ENCODE data around the gene TRIAP1. TPM values are rescaled to one million over a fixed set of nuclear protein-coding genes. Genes with fewer than 3 reads are reported as not detected.

Gene TRIAP1
- total RNA-seq, 1 experiment from 2014 or later: 34.5 TPM

- ChIA-PET POLR2A (no interaction called here), CTCF (interaction anchor here (1.2 kb wide), 1 partner anchor 61 kb away, joined by 7 read pairs; no protein-coding TSS in a partner anchor)
- Mint-ChIP-seq H3K4me1 (ENCODE audit: low read depth, unreplicated experiment) (no peaks in the 10 kb centered on the region), H3K27ac (ENCODE audit: unreplicated experiment) (no peak overlapping the region), H3K27me3 (ENCODE audit: insufficient read depth, unreplicated experiment) (no peaks in the 10 kb centered on the region), H3K4me3 (ENCODE audit: unreplicated experiment) (no peak overlapping the region), H3K9me3 (ENCODE audit: unreplicated experiment) (no peaks in the 10 kb centered on the region), H3K36me3 (ENCODE audit: insufficient read depth, unreplicated experiment) (peaks cover 9% of the 10 kb centered on the region)
- Histone ChIP-seq H3K36me3 (ENCODE audit: control insufficient read depth, insufficient read depth, low read length) (no peaks in the 10 kb centered on the region), H3K27me3 (replicated peaks; ENCODE audit: control insufficient read depth, insufficient read depth, low read length) (no peaks in the 10 kb centered on the region), H3K9me3 (no peaks in the 10 kb centered on the region), H3K4me3 (ENCODE audit: low read depth, low read length) (no peak overlapping the region), H3K4me1 (no peaks in the 10 kb centered on the region)
- intact Hi-C loops (cut with micrococcal nuclease; ENCODE audit: unreplicated experiment): no loop called here
- no TSS peak for BruUV-seq (replicated peaks)
- no peak for DNase-seq
- TF ChIP-seq, protein P1, sequence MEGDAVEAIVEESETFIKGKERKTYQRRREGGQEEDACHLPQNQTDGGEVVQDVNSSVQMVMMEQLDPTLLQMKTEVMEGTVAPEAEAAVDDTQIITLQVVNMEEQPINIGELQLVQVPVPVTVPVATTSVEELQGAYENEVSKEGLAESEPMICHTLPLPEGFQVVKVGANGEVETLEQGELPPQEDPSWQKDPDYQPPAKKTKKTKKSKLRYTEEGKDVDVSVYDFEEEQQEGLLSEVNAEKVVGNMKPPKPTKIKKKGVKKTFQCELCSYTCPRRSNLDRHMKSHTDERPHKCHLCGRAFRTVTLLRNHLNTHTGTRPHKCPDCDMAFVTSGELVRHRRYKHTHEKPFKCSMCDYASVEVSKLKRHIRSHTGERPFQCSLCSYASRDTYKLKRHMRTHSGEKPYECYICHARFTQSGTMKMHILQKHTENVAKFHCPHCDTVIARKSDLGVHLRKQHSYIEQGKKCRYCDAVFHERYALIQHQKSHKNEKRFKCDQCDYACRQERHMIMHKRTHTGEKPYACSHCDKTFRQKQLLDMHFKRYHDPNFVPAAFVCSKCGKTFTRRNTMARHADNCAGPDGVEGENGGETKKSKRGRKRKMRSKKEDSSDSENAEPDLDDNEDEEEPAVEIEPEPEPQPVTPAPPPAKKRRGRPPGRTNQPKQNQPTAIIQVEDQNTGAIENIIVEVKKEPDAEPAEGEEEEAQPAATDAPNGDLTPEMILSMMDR (IDR thresholded peaks at IDR 0.05; ENCODE audit: insufficient read depth in 1 of 2, low read depth in 1 of 2, low read length in 1 of 2, severe bottlenecking in 1 of 2, unreplicated experiment in 1 of 2): no peak
Measured at GRCh38 chr12:120428597-120429229, 17.5 kb downstream of the TRIAP1 start.

GRCh38 chr12:120425797-120426196, 20.4 kb downstream of the TRIAP1 start:
- no peak for DNase-seq
- CTCF ChIA-PET: no interaction called here
- no peaks in the 10 kb centered on the region for H3K36me3 ChIP-seq (ENCODE audit: control insufficient read depth, insufficient read depth, low read length)
- H3K4me3 Mint-ChIP-seq (ENCODE audit: unreplicated experiment): no peak overlapping the region
- H3K4me1 ChIP-seq: no peaks in the 10 kb centered on the region
- H3K4me3 ChIP-seq (ENCODE audit: low read depth, low read length): no peak overlapping the region
- H3K9me3 ChIP-seq: no peaks in the 10 kb centered on the region
- H3K27me3 ChIP-seq (replicated peaks; ENCODE audit: control insufficient read depth, insufficient read depth, low read length): no peaks in the 10 kb centered on the region
- H3K4me1 Mint-ChIP-seq (ENCODE audit: low read depth, unreplicated experiment): peaks cover 7% of the 10 kb centered on the region
- TF ChIP-seq, protein P1 (IDR thresholded peaks at IDR 0.05; ENCODE audit: insufficient read depth in 1 of 2, low read depth in 1 of 2, low read length in 1 of 2, severe bottlenecking in 1 of 2, unreplicated experiment in 1 of 2): no peak
- no peaks in the 10 kb centered on the region for H3K9me3 Mint-ChIP-seq (ENCODE audit: unreplicated experiment)
- no peaks in the 10 kb centered on the region for H3K27me3 Mint-ChIP-seq (ENCODE audit: insufficient read depth, unreplicated experiment)
- no peak overlapping the region for H3K27ac Mint-ChIP-seq (ENCODE audit: unreplicated experiment)
- peaks cover 15% of the 10 kb centered on the region for H3K36me3 Mint-ChIP-seq (ENCODE audit: insufficient read depth, unreplicated experiment)
- BruUV-seq (replicated peaks): no TSS peak
- intact Hi-C loops (cut with micrococcal nuclease; ENCODE audit: unreplicated experiment): no loop called here
- POLR2A ChIA-PET: no interaction called here

- Mint-ChIP-seq H3K4me3 (ENCODE audit: unreplicated experiment) (no peak overlapping the region), H3K27me3 (ENCODE audit: insufficient read depth, unreplicated experiment) (no peaks in the 10 kb centered on the region), H3K27ac (ENCODE audit: unreplicated experiment) (no peak overlapping the region), H3K36me3 (ENCODE audit: insufficient read depth, unreplicated experiment) (peaks cover 6% of the 10 kb centered on the region), H3K4me1 (ENCODE audit: low read depth, unreplicated experiment) (peaks cover 7% of the 10 kb centered on the region), H3K9me3 (ENCODE audit: unreplicated experiment) (no peaks in the 10 kb centered on the region)
- H3K9me3 ChIP-seq: no peaks in the 10 kb centered on the region
- no peak for DNase-seq
- ChIA-PET CTCF (no interaction called here), POLR2A (no interaction called here)
- no peaks in the 10 kb centered on the region for H3K36me3 ChIP-seq (ENCODE audit: control insufficient read depth, insufficient read depth, low read length)
- no peaks in the 10 kb centered on the region for H3K27me3 ChIP-seq (replicated peaks; ENCODE audit: control insufficient read depth, insufficient read depth, low read length)
- H3K4me1 ChIP-seq: no peaks in the 10 kb centered on the region
- no TSS peak for BruUV-seq (replicated peaks)
- intact Hi-C loops (cut with micrococcal nuclease; ENCODE audit: unreplicated experiment): no loop called here
- no peak overlapping the region for H3K4me3 ChIP-seq (ENCODE audit: low read depth, low read length)
- TF ChIP-seq, protein P1 (IDR thresholded peaks at IDR 0.05; ENCODE audit: insufficient read depth in 1 of 2, low read depth in 1 of 2, low read length in 1 of 2, severe bottlenecking in 1 of 2, unreplicated experiment in 1 of 2): no peak
Measured at GRCh38 chr12:120422892-120423456, 23.2 kb downstream of the TRIAP1 start.

All from Caco-2 (cell line).